Upper lobe of left lung (tissue), 6 donors: ENCODE measurements around the gene FRAS1. TPM values are rescaled to one million over a fixed set of nuclear protein-coding genes. Genes with fewer than 3 reads are reported as not detected.

ENCODE experiments used
- ATAC-seq, 2 donors: fragments of 200-7000 bp; cut with Tn5 transposase; one replicate each; pipeline ENCODE4 v1.9.1; 2022; ENCODE audit warnings: mild to moderate bottlenecking in 2 of 2, moderate library complexity in 2 of 2; ENCODE audit not compliant: low FRiP score in 2 of 2
- DNase-seq, 2 donors: peaks; one replicate each; pipeline ENCODE4 v3.0.0-alpha.2; 2019 to 2020
- H3K27ac ChIP-seq, 4 donors: fragments of 200-600 bp; sonication (generic); one replicate each; pipeline ENCODE4 v1.5.1; 2016 to 2019
- H3K27me3 ChIP-seq, 4 donors: fragments of 200-600 bp; sonication (generic); one replicate each; pipeline ENCODE4 v1.5.1; 2017 to 2019
- H3K36me3 ChIP-seq, 4 donors: fragments of 200-600 bp; sonication (generic); one replicate each; pipeline ENCODE4 v1.5.1; 2016 to 2019
- H3K4me1 ChIP-seq, 4 donors: fragments of 200-600 bp; sonication (generic); one replicate each; pipeline ENCODE4 v1.5.1; 2018 to 2019
- H3K4me3 ChIP-seq, 4 donors: fragments of 200-600 bp; sonication (generic); one replicate each; pipeline ENCODE4 v1.5.1; 2017 to 2019; ENCODE audit warnings: mild to moderate bottlenecking in 2 of 4, moderate library complexity in 1 of 4
- H3K9me3 ChIP-seq, 4 donors: fragments of 200-600 bp; sonication (generic); one replicate each; pipeline ENCODE4 v1.5.1; 2018 to 2019
- CTCF ChIP-seq, 6 experiments: fragments of 450-650 bp in 4 of 6; fragments of 200-600 bp in 2 of 6; sonication (generic) in 2 of 6; IDR thresholded peaks; one replicate each; pipeline ENCODE4 v1.5.1; 2016 to 2019; ENCODE audit warnings: antibody characterized with exemption in 6 of 6
- EP300 ChIP-seq, 4 donors: sonication (generic); formaldehyde crosslinking; IDR thresholded peaks; one replicate each; pipeline ENCODE4 v1.5.1; 2017; ENCODE audit warnings: antibody characterized with exemption in 4 of 4, control low read depth in 2 of 4
- POLR2A ChIP-seq, 4 donors: fragments of 450-650 bp; IDR thresholded peaks; one replicate each; pipeline ENCODE4 v1.5.1; 2016 to 2017; ENCODE audit warnings: antibody characterized with exemption in 4 of 4, mild to moderate bottlenecking in 2 of 4
- POLR2AphosphoS5 ChIP-seq, 2 donors: sonication (generic); formaldehyde crosslinking; IDR thresholded peaks; one replicate each; pipeline ENCODE4 v1.5.1; 2017; ENCODE audit warnings: antibody characterized with exemption in 2 of 2
- WGBS, 2 donors: methylation state at CpG; one replicate each; pipeline ENCODE4 v1.1.5; 2017 to 2018; 5-methylcytosine and 5-hydroxymethylcytosine counted together
- total RNA-seq, 6 donors: library from RNA; depleted of rRNA in 4 of 6; stranded (reverse); fragments of >200 nt in 4 of 6; gene quantifications; one replicate each; pipeline versions ENCODE4 v1.1.0 to v1.2.1, GENCODE V29; 2016 to 2021
- donor health status: DM: no; HTN: no; CAD: no; lungs with moderate emphysema.
- donor health status: DM: no; HTN: yes; CAD: no; lungs with severe emphysema.

The FRAS1 gene
- total RNA-seq, 6 donors from 2014 or later = 3.9 to 11.2 (median 6.7) TPM

- Histone ChIP-seq H3K9me3 (no peaks in the 10 kb centered on the region), H3K27ac (no peak overlapping the region), H3K36me3 (no peaks in the 10 kb centered on the region), H3K4me1 (no peaks in the 10 kb centered on the region), H3K27me3 (no peaks in the 10 kb centered on the region), H3K4me3 (no peak overlapping the region)
- WGBS, 2 donors = 61 to 63% methylated on average over 4 of the region's 4 CpGs
- peak in 1 of 2 donors; percentile 7 for ATAC-seq
- DNase-seq = no peak
- TF ChIP-seq POLR2AphosphoS5 (IDR thresholded peaks at IDR 0.05) (no peak), CTCF (IDR thresholded peaks at IDR 0.05) (no peak)
Observed at GRCh38 chr4:78336093-78336943, 279.2 kb downstream of the FRAS1 start.

GRCh38 chr4:78337244-78338020 is 280.3 kb downstream of the FRAS1 start:
- ATAC-seq (no peak), DNase-seq (no peak)
- no peaks in the 10 kb centered on the region for H3K27me3 ChIP-seq
- WGBS, 2 donors = 87 to 91% methylated on average over 9 of the region's 9 CpGs
- H3K36me3 ChIP-seq = no peaks in the 10 kb centered on the region
- no peaks in the 10 kb centered on the region for H3K9me3 ChIP-seq
- H3K27ac ChIP-seq = no peak overlapping the region
- no peaks in the 10 kb centered on the region for H3K4me1 ChIP-seq
- H3K4me3 ChIP-seq = no peak overlapping the region
- TF ChIP-seq CTCF (IDR thresholded peaks at IDR 0.05) = no peak
- no peak for TF ChIP-seq EP300 (IDR thresholded peaks at IDR 0.05)
- TF ChIP-seq POLR2A (IDR thresholded peaks at IDR 0.05) = no peak
- TF ChIP-seq POLR2AphosphoS5 (IDR thresholded peaks at IDR 0.05) = no peak

- TF ChIP-seq CTCF (IDR thresholded peaks at IDR 0.05) (no peak), EP300 (IDR thresholded peaks at IDR 0.05) (no peak), POLR2AphosphoS5 (IDR thresholded peaks at IDR 0.05) (no peak), POLR2A (IDR thresholded peaks at IDR 0.05) (no peak)
- no peaks in the 10 kb centered on the region for H3K9me3 ChIP-seq
- no peak for DNase-seq
- H3K27me3 ChIP-seq = no peaks in the 10 kb centered on the region
- WGBS, 2 donors = 87 to 95% methylated on average over 5 of the region's 5 CpGs
- no peak for ATAC-seq
- H3K36me3 ChIP-seq = no peaks in the 10 kb centered on the region
- no peak overlapping the region for H3K27ac ChIP-seq
- no peak overlapping the region for H3K4me3 ChIP-seq
- no peaks in the 10 kb centered on the region for H3K4me1 ChIP-seq
Observed at GRCh38 chr4:78342125-78342524, 285.0 kb downstream of the FRAS1 start.

- no peaks in the 10 kb centered on the region for H3K9me3 ChIP-seq
- no peak overlapping the region for H3K4me3 ChIP-seq
- H3K4me1 ChIP-seq = no peaks in the 10 kb centered on the region
- 86% methylated on average over 3 of the region's 3 CpGs for WGBS, 2 donors
- TF ChIP-seq CTCF (IDR thresholded peaks at IDR 0.05) (no peak), EP300 (IDR thresholded peaks at IDR 0.05) (no peak), POLR2A (IDR thresholded peaks at IDR 0.05) (no peak), POLR2AphosphoS5 (IDR thresholded peaks at IDR 0.05) (no peak)
- H3K27me3 ChIP-seq = no peaks in the 10 kb centered on the region
- no peak overlapping the region for H3K27ac ChIP-seq
- DNase-seq (no peak), ATAC-seq (no peak)
- no peaks in the 10 kb centered on the region for H3K36me3 ChIP-seq
Observed at GRCh38 chr4:78343682-78344081, 286.6 kb downstream of the FRAS1 start.
